ENCODE data around the gene LIMA1.

GRCh38 chr12:50285253-50285652 is 1.9 kb upstream of the LIMA1 start:
- TF ChIP-seq ELF4 (IDR thresholded peaks at IDR 0.05) (no peak), FOXK2 (IDR thresholded peaks at IDR 0.05) (no peak), SP1 (IDR thresholded peaks at IDR 0.05) (no peak), PKNOX1 (IDR thresholded peaks at IDR 0.05) (no peak), FOXA1 (IDR thresholded peaks at IDR 0.05) (no peak), SUZ12 (IDR thresholded peaks at IDR 0.05) (no peak), TARDBP (IDR thresholded peaks at IDR 0.05) (no peak), BHLHE40 (IDR thresholded peaks at IDR 0.05; ENCODE audit: borderline replicate concordance) (no peak), HDGF (IDR thresholded peaks at IDR 0.05; ENCODE audit: borderline replicate concordance) (no peak), NFRKB (IDR thresholded peaks at IDR 0.05) (no peak), FOXM1 (IDR thresholded peaks at IDR 0.05; ENCODE audit: borderline replicate concordance) (no peak), ZNF384 (IDR thresholded peaks at IDR 0.05) (no peak), CTBP1 (IDR thresholded peaks at IDR 0.05; ENCODE audit: borderline replicate concordance) (no peak), ARNT (IDR thresholded peaks at IDR 0.05) (no peak)

Data from HEK293T (cell line).